ENCODE measurements around the gene HSF5.

The HSF5 gene

GRCh38 chr17:58386708-58387107 is 101.5 kb downstream of the HSF5 start:
- no peak for DNase-seq (ENCODE audit: low read depth, low spot score)

- no peak for DNase-seq (ENCODE audit: low read depth, low spot score)
These were observed 102.8 kb downstream of the HSF5 start for GRCh38 chr17:58385359-58385899.

GRCh38 chr17:58384897-58385296 is 103.3 kb downstream of the HSF5 start:
- DNase-seq (ENCODE audit: low read depth, low spot score) = no peak

- DNase-seq (ENCODE audit: low read depth, low spot score) = no peak
These were observed 104.2 kb downstream of the HSF5 start for GRCh38 chr17:58383892-58384462.

GRCh38 chr17:58382872-58383242 is 105.4 kb downstream of the HSF5 start:
- DNase-seq (ENCODE audit: low read depth, low spot score) = no peak

GRCh38 chr17:58382108-58382871 is 105.9 kb downstream of the HSF5 start:
- no peak for DNase-seq (ENCODE audit: low read depth, low spot score)

- no peak for DNase-seq (ENCODE audit: low read depth, low spot score)
These were observed 106.8 kb downstream of the HSF5 start for GRCh38 chr17:58381124-58382035.

- no peak for DNase-seq (ENCODE audit: low read depth, low spot score)
These were observed 107.7 kb downstream of the HSF5 start for GRCh38 chr17:58380207-58381123.

GRCh38 chr17:58379511-58379824 is 108.7 kb downstream of the HSF5 start:
- DNase-seq (ENCODE audit: low read depth, low spot score) = no peak

GRCh38 chr17:58378733-58379510 is 109.3 kb downstream of the HSF5 start:
- no peak for DNase-seq (ENCODE audit: low read depth, low spot score)

GRCh38 chr17:58377661-58378060 is 110.5 kb downstream of the HSF5 start:
- DNase-seq (ENCODE audit: low read depth, low spot score) = no peak

- DNase-seq (ENCODE audit: low read depth, low spot score) = no peak
These were observed 111.1 kb downstream of the HSF5 start for GRCh38 chr17:58377093-58377601.

GRCh38 chr17:58376472-58377000 is 111.7 kb downstream of the HSF5 start:
- DNase-seq (ENCODE audit: low read depth, low spot score) = no peak

- DNase-seq (ENCODE audit: low read depth, low spot score) = no peak
These were observed 112.4 kb downstream of the HSF5 start for GRCh38 chr17:58375811-58376210.

- no peak for DNase-seq (ENCODE audit: low read depth, low spot score)
These were observed 113.0 kb downstream of the HSF5 start for GRCh38 chr17:58375256-58375655.

- no peak for DNase-seq (ENCODE audit: low read depth, low spot score)
These were observed 114.3 kb downstream of the HSF5 start for GRCh38 chr17:58373923-58374322.

GRCh38 chr17:58373003-58373402 is 115.2 kb downstream of the HSF5 start:
- DNase-seq (ENCODE audit: low read depth, low spot score) = no peak

- DNase-seq (ENCODE audit: low read depth, low spot score) = no peak
These were observed 116.8 kb downstream of the HSF5 start for GRCh38 chr17:58371300-58371950.

- no peak for DNase-seq (ENCODE audit: low read depth, low spot score)
These were observed 117.5 kb downstream of the HSF5 start for GRCh38 chr17:58370716-58371115.

Data from activated CD4-positive, CD25-positive, alpha-beta regulatory T cell treated with anti-CD3 and anti-CD28 coated beads, Interleukin-2, amount 50 U/mL, for 16 hours (primary cell).